Fibroblast of the aortic adventitia (primary cell): ENCODE results near the gene HNRNPUL2. TPM values are rescaled to one million over a fixed set of nuclear protein-coding genes. Genes with fewer than 3 reads are reported as not detected.
"Not testable (repeated sequence)": the region's sequence is repeated elsewhere in the genome, so short reads cannot be mapped to it uniquely, and the experiment has no call there.

Source experiments
- DNase-seq: peaks from one replicate; pipeline ENCODE4 v3.0.0-alpha.2; 2010; ENCODE audit warnings: low read depth
- H3K4me3 ChIP-seq: 2 replicates; pipeline ENCODE4 v1.5.1; 2011; ENCODE audit warnings: low read depth, mild to moderate bottlenecking, control low read depth, low read length, moderate library complexity
- CTCF ChIP-seq: IDR thresholded peaks from 2 replicates; pipeline ENCODE4 v1.5.1; 2011; ENCODE audit warnings: mild to moderate bottlenecking, low read length, control low read depth, inconsistent platforms; ENCODE audit not compliant: insufficient read depth
- total RNA-seq: library from RNA; depleted of rRNA; stranded (reverse); fragments of >200 nt; gene quantifications from 2 replicates; pipeline ENCODE4 v1.2.3, GENCODE V29; 2012; ENCODE audit warnings: low replicate concordance

Gene HNRNPUL2
- total RNA-seq, 1 donor, result 16.7 TPM

- no peak for DNase-seq
- no peak for TF ChIP-seq CTCF
- H3K4me3 ChIP-seq, result no peak overlapping the region
Observed at GRCh38 chr11:62757846-62758788, 30.9 kb upstream of the HNRNPUL2 start.

- no peak for DNase-seq
- H3K4me3 ChIP-seq, result no peak overlapping the region
- no peak for TF ChIP-seq CTCF
Observed at GRCh38 chr11:62755086-62755615, 27.9 kb upstream of the HNRNPUL2 start.

- peak; percentile 99 for DNase-seq
- no peak for TF ChIP-seq CTCF
Observed at GRCh38 chr11:62753736-62754603, 26.7 kb upstream of the HNRNPUL2 start, which contains the start of gene ZBTB3. Gene ZBTB3, minus strand, starts transcription at chr11:62754160. Its CDS starts 496 bp downstream, at chr11:62753664.

GRCh38 chr11:62752994-62753735 lies 25.9 kb upstream of the HNRNPUL2 start:
- H3K4me3 ChIP-seq, result peak overlapping the region; percentile 98
- no peak for DNase-seq
- TF ChIP-seq CTCF, result no peak

More at GRCh38 chr11:62753736-62754603, 26.7 kb upstream of the HNRNPUL2 start, which contains the start of gene ZBTB3:
- peak within 1 kb of the TSS; percentile 98 for H3K4me3 ChIP-seq

- no peak for TF ChIP-seq CTCF
- H3K4me3 ChIP-seq, result no peak overlapping the region
- no peak for DNase-seq
Observed at GRCh38 chr11:62752177-62752785, 25.0 kb upstream of the HNRNPUL2 start.

- DNase-seq, H3K4me3 ChIP-seq: not testable (repeated sequence)
Observed at GRCh38 chr11:62749931-62750330, 22.7 kb upstream of the HNRNPUL2 start.
